Hematopoietic multipotent progenitor cell treated with erythropoietin and hydrocortisone succinate and interleukin-3 and kit ligand, for 8 days (in vitro differentiated cells): ENCODE measurements around the gene TP53RK.

Experiments used
- DNase-seq: peaks from one replicate; pipeline ENCODE4 v3.0.0-alpha.2; 2015

Gene TP53RK

DNA sequence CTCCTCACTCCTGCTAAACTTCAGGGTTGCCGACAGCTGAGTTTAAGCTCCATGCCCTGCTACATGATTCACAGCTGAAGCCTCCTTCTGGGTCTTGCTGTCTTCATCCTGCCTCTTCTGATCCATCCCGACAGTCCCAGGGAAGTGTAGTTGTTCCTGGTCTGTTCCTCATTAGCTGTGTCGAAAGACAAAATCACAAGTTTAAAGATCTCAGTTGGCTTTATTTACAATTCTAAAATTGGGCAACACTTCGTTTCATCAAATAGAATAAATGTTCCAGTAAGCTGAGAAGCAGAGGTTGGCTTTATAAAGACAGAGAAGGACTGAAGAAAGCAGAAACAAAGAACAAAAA is 16.1 kb upstream of the TP53RK start:
- no peak for DNase-seq

DNA sequence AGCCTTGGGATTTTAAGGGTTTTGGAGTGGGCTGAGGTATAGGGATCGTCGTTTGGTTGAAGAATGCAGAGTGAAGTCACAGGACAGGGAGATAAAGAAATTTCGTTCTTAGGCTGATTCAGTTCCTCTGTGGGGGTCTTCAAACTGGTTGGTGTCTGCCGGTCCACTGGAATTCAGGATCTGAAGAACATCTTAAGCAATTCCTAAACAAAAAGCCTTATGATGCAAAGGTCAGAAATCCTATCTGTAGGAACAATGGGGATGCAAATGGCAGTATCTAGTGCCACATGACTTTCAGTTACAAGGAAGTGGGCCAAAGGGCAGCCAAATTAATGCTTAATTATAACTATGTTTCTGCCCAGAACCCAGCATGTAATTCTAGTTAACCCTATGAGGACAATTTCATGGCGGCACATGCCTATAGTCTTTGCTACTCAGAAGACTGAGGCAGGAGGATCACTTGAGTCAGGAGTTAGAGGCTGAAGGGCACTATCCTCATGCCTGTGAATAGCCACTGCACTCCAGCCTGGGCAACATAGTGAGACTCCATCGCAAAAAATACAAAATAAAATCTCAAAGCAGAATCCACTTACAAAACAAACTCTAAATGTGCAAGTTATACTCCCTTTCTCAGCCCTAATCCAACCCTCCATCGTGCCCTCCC is 15.6 kb upstream of the TP53RK start:
- no peak for DNase-seq

DNA sequence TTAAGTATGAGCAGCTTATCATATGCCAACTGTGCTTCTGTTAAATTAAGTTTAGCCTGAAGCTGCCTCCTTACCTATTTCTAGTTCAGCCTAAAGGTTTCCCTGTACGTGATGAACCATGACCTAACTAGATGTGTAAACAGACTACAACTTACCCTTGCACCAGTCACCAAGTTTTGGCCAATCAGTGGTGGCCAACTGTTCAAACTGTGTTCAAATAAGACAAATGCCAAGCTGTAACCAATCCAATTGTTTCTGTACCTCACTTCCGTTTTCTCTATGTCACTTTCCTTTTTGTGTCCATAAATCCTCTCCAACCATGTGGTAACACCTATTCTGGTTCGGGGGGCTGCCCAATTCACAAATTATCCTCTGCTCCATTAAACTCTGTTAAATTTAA is 14.2 kb upstream of the TP53RK start:
- no peak for DNase-seq

DNA sequence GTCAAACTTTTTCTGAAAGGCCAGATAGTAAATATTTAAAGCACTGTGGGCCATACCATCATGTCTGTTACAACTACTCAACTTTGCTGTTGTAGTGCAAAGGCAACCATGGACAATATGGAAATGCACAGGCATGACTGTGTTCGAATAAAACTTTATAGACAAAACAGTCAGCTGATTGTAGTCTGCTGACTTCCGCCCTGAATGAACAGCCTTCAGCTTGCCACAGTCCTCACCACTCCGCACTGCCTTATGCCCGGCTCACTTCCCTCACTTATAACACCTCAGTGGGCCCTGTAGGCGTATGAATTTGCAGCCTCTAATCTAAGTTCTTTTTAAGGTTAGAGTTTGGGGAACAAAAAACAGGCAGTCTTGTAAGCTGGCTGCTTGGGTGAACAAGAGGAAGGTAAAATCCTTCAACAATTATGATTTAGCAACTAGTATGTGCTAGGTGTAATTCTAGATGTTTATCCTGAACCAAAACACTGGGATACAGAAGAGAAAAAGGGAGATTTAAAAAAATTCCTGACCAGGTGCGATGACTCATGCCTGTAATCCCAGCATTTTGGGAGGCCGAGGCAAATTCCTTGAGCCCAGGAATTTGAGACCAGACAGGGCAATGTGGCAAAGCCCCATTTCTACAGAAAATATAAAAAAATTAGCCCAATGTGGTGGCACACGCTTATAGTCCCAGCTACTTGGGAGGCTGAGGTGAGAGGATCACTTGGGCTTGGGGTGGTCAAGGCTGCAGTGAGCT is 13.4 kb upstream of the TP53RK start:
- no peak for DNase-seq

DNA sequence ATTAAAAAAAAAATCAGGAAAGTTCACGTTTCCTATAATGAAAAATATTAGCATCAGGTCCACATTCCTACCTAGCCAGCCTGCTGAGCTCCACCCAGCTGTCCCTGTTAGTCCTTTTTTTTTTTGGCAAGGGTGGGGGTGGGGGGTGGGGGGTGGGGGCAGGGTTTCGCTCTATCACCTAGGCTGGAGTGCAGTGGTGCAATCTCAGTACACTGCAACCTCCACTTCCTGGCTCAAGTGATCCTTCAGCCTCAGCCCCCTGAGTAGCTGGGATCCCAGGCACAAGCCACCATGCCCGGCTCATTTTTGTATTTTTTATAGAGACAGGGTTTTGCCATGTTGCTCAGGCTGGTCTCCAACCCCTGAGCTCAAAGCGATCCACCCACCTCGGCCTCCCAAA is 12.7 kb upstream of the TP53RK start:
- DNase-seq = no peak

DNA sequence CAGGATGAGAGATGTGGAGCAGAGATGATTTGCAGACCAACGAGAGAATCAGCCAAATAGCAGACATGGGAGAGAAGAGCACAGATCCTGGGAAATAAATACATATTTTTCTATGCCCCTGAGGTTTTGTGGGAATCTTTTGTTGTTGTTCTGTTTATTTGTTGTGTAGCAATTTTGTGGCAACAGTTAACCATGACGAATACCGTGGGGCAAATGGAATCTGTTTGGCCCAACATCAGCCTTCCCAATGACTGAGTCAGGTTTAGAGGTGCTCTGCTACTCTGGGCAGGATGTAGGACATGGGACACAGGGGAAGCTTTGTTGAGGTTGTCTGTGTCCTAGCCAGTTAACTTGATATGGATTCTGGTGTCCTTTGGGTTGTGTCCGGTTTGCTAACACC is 12.3 kb upstream of the TP53RK start:
- no peak for DNase-seq

DNA sequence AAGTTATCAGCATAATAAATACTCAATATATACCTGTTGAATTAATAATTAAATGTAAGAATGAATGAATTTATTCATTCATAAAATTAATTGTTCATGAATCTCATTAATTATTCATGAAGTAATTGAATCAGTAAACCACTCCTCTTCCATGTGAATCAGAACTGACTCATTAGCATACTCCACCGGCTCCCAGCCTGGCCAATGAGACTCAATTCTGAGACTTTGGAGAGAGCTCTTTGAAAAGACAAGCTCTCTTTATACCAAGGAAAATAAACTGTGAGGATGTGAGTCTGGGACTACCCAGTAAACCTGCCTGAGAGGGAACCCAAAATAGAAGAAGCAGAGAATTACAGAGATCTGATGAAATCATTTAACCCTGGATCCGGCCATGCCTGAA is 11.8 kb upstream of the TP53RK start:
- DNase-seq = no peak

DNA sequence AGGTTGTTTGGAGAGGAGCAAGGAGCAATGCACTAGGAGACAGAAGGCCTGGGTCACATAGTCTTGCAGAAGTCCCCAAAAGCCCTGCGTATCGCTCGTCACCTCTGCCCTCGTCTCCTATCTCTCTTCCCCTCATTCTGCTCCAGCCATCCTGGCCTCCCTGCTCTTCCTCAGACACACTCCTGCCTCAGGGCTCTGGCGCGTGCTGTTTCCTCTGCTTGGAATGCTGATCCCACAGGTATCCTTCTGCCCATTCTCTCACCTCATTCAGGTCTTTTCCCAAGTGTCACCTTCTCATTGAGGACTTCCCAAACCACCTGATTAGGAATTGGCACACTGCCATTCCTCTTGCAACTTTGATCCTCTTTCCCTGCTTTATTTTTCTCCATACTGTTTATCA is 11.2 kb upstream of the TP53RK start:
- DNase-seq = no peak

DNA sequence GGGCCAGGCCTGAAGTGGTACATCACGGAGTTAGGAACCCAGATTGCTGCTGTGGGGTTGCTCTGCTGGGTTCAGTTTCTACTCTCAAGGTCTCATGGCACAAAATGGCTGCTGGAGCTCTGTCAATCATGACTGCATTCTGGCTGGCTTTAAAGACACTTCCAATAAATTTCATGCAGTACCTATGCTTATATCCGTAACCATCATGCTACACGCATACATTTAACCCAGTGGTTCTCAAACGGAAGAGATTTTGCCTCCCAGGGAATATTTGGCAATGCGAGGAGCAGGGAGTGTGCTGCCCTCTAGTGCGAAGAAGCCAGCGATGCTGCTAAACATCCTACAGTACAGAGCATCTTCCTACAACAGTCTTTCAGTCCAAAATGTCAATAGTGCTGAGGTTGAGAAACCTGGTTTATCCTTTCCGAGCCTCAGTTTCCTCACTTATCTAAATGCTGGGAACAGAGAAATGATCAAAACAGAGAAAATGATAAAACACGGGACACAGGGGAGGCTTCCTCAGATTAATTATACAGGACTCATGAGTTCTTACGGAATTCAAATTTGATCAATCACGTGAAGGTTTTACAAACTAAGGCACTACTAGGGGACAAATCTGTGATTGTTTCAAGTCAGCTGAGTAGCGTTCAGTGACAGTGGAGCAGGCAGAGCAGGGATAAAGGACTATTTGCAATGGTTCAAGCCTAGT is 10.6 kb upstream of the TP53RK start:
- peak; percentile 66 for DNase-seq

DNA sequence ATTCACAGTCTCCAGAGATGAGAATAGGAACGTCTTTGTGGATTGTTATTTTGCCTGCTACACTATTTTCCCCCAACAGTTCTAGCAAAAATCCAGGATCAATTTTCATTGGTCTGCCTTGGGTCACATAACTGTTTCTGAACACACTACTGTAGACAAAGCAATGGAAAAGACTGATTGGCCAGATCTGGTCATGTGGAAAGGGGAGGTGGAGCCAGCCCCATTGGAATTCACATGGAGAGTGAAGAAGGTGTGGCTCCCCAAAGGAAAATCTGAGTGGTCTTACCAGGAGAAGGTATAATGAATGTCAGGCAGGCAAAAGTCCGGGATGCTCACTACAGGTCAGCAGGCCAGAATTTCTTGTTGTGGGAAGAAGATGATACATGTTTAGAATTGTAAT is 9.5 kb upstream of the TP53RK start:
- no peak for DNase-seq

DNA sequence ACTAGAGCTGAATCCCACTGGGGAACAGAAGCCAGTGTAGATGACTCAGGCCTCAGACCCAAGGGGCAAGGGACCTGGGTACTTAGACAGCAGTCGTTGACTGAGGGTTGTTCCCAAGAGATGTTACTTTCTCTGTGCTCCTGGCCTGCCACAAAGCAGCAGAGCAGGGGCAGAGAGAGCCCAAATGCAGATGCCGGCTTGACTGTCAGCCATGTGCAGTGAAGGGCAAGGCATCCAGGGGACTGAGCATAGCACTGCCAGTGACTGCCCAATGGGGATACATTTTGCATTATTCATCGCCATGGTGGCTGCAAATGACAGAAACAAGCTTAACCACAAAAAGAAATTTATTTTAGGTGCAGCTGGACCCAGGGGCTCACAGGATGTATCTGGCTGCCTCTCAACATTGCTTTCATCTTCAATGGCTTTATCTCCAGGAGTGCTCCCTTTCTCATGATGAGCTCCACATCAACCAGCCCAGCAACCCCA is 7.6 kb upstream of the TP53RK start:
- no peak for DNase-seq

DNA sequence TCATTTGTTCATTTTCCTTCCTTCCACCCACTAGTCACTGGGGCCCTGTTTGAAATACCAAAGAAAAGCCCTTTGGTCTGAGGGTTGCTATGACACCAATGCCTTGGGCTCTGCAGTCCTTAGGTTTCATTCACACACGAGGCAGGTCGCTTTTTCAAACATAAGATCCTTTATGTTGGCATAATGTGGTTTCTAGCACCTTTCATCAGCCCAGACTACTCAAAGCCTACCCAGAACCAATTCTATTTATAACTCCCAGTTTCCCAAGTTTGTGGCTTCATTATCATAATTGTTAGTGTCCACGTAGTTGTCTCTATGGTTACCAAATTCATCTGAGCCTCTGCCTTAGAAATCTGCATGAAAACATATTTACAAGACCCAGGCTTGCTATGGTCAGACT is 6.6 kb upstream of the TP53RK start:
- DNase-seq = peak; percentile 24

DNA sequence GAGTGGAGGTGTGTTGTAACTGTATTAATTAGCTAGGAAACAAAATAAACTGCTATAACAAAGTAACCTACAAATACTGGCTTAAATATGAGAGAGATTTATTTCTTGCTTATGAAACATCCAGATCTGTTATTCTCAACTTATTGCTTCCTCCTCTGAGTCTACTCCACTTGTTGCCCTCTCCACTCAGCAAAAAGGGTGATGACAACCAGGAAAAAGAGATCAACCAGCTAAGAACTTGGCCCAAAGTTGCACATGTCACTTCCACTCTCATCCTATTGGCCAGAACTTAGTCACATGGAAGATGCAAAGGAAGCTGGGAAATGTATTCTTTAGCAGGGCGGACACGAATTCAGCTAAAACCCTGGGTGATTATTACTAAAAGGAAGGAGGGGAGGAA is 5.2 kb upstream of the TP53RK start:
- peak; percentile 93 for DNase-seq

DNA sequence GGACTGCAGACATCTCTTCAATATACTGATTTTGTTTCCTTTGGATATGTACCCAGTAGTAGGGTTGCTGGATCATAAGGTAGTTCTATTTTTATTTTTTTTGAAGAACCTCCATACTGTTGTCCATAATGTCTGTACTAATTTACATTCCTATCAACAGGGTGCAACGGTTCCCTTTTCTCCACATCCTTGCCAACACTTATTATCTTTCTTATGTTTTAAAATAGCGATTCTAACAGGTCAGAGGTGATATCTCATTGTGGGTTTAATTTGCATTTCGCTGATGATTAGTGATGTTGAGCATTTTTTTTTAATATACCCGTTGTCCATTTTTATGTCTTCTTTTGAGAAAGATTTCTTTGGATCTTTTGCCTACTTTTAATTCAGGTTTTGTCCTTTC is 2.0 kb upstream of the TP53RK start:
- DNase-seq = peak; percentile 82

DNA sequence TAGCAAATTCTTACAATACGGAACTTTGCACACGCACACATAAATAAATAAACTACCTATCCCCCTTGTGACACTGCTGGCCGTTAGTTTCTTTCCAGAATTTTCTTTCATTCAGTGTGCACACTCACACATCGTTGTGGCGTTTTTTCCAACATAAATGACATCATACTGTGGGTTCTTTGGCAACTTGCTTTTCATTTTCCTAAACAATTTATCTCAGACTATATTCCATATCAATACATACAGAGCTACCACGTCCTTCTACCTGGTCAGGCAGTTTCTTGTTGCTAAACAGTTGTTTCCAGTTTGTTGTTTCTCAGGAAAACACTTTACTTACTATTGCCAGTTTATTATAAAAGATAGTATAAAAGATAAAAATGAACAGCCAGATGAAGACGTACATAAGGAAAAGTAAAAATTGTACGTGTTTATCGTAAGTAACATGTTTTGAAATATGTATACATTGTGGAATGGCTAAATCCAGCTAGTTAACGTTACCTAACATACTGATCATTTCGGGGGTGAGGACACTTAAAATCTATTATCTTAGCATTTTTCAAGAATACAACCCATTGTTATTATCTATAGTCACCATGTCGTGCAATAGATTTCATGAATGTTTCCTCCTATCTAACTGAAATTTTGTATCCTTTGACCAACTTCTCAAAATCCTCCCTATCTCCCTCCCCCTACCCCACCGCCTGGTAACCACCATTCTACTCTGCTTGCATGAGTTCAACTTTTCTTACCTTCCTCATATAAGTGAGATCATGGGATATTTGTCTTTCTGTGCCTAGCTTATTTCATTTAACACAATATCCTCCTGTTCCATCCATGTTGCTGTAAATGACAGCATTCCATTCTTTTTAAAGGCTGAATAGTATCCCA is 1.2 kb upstream of the TP53RK start:
- peak; percentile 86 for DNase-seq

DNA sequence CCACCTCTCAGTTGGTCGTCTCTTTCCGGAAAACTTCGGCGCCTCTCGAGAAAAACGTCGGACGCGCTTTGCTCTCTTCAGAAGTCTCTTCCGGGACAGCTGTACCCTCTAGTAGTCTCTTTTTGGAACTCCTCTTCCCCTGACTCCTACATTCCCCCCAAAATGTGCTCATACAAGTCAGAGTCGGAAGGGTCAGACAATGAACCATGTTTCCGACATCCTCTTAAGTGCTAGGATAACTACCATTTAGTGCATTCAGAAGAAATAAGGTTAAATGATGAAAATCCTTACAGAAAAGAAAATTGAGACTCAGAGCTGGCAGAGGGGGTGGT is 476 bp upstream of the TP53RK start:
- DNase-seq = no peak

DNA sequence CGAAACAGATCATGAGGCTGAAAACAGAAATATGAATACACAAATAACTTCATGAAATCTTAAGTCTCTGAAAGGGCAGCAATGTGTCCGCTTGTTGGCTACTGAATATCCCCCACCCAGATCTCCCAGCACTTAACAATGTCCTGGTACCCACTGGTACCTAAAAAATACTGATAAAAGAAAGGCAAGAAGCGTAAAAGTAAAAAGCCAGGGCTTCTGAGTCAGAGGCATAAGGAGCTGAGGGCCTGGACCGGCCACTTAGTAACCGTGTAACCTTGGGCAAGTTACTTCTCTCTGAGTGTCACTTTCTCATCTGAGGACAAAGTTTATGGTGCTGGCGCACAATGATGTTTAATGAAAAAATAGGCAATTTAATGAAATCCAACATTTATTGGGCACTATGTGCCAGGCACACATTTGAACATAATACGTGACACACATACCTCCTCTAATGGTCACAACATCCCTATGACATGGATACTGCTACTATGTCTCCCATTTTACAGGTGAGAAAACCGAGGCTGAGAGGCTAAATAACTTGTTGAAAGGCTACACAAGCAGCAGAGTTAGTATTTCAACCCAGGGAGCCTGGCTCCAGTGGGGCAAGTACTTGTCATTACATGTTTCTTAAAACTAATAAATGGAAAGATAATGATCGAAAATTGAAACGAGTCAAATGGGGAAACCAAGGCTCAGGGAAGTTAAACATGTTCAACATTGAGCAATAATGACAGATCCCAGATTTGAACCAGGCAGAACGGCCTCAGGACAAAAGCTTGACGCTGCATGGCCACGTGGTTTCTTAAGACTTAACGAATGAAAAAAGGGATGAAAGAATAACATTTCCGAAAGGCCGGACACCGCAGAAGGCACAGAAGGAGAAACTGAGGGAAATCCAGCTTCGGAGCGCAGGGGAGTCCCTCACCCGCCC is 828 bp downstream of the TP53RK start:
- DNase-seq = peak; percentile 43

DNA sequence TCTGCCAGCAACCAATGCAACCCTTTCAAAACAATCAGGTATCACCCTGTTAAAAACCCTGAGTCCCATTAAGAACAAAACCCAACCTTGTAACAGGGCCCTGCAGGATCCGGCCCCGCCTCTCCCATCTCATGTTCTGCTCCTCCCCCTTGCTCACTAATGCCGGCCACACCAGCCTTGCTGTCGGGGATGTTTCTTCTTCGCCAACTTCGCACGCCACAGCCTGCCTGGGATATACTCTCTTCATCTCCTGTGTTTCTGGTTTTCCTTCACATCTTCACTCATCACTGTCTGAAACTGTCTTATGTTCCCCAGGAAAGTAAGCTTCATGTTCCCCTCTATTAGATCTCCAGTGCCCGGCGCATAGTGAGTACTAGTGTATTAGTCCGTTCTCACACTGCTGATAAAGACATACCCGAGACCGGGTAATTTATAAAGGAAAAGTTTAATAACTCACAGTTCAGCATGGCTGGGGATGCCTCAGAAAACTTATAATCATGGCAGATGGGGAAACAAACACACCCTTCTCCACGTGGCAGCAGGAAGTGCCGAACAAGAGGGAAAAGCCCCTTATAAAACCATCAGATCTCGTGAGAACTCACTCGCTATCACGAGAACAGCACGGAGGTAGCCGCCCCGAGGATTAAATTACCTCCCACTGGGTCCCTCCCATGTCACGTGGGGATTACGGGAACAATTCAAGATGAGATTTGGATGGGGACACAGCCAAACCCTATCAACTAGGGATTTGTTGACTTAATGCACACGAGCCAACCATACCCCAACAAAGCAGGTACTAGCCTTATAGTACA is 5.1 kb downstream of the TP53RK start:
- DNase-seq = peak; percentile 50

DNA sequence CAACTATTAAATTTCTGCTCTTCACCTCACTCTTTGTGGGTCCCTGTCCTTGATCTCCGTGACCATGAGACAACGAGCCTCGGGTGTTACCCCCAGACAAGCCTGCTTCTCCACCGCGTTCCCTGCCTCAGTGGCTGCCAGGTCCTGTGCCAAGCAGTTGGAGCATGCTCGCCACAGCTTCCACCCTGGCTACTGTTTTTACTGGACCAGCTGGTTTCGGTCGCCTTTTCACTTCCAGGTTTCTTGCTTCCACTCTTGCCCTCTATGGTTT is 5.6 kb downstream of the TP53RK start:
- no peak for DNase-seq

DNA sequence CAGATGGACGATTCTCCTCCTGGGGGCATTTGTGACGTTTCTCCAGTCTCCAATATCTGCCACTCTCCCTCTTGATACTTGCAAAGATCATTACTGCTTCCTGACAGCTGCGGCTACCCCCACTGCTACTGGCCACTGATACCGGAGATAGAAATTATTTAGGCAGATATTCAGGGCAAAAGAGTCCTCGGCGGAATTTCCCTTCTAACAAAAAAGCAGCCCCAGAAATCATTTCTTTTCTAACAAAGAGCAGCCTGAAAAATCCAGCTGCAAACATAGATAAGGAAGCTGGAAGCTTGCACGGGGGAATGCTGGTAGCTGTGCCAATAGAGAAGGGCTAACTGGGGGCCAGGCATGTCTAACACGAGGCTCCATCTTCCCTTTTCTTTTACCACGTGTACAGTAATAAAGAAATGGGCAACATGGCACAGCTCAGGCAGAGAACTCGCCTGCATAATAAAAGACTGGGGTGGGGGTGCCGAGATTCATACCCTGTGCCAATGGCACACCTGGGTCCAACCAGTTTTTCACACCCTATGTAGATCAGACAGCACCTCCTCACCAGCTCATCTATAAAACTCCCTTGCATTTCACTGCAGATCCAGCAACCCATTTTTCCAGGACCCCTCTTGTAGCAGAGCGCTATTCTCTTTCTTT is 6.1 kb downstream of the TP53RK start:
- DNase-seq = peak; percentile 89
